HEK293 (cell line): ENCODE measurements around the gene SH3RF3.
A peak's percentile ranks its signal among the peaks of the same experiment; 100 is the strongest.

ENCODE experiments used
- CTCF ChIA-PET: fragments of 350-600 bp; formaldehyde crosslinking; extraction: SDS; loops from one replicate; lab custom pipeline; 2021; ENCODE audit warnings: antibody characterized with exemption; lab: Yijun Ruan, JAX
- POLR2A ChIA-PET: fragments of 300-600 bp; formaldehyde crosslinking; extraction: SDS; loops from one replicate; lab custom pipeline; 2020; ENCODE audit warnings: antibody characterized with exemption, inconsistent platforms; lab: Yijun Ruan, JAX
- H3K27ac ChIP-seq: fragments of 200-500 bp; sonication (Bioruptor generic); 2 replicates; pipeline ENCODE4 v1.5.1; 2014; ENCODE audit warnings: low read depth, low read length, control low read depth, inconsistent platforms; ENCODE audit errors: extremely low read depth
- H3K36me3 ChIP-seq, 2 experiments: fragments of 200-500 bp in 1 of 2; sonication (Bioruptor generic) in 1 of 2; 1 replicate in 1 of 2; 2 replicates in 1 of 2; pipeline ENCODE4 v1.5.1; 2014 to 2017; ENCODE audit warnings: inconsistent platforms in 2 of 2, low read length in 2 of 2; ENCODE audit not compliant: control insufficient read depth in 2 of 2, insufficient read depth in 1 of 2
- H3K4me1 ChIP-seq: fragments of 200-500 bp; sonication (Bioruptor generic); 2 replicates; pipeline ENCODE4 v1.5.1; 2014; ENCODE audit warnings: mild to moderate bottlenecking, low read length, inconsistent platforms; ENCODE audit not compliant: control insufficient read depth, insufficient read depth
- H3K4me3 ChIP-seq: 2 replicates; pipeline ENCODE4 v1.5.1; 2011; ENCODE audit warnings: low read depth, mild to moderate bottlenecking, control low read depth, low read length, moderate library complexity
- H3K9me3 ChIP-seq: fragments of 200-500 bp; sonication (Bioruptor generic); 2 replicates; pipeline ENCODE4 v1.5.1; 2014; ENCODE audit warnings: low read depth, low read length, inconsistent platforms; ENCODE audit not compliant: control insufficient read depth, insufficient read depth
- ATF2 ChIP-seq: fragments of 450-650 bp; formaldehyde crosslinking; IDR thresholded peaks from 2 replicates; pipeline ENCODE4 v1.5.1; 2016; ENCODE audit warnings: missing biosample characterization, missing genetic modification characterization, low read depth
- CTCF ChIP-seq: fragments of 450-650 bp; formaldehyde crosslinking; IDR thresholded peaks from 2 replicates; pipeline ENCODE4 v1.5.1; 2016; ENCODE audit warnings: missing biosample characterization, missing genetic modification characterization
- GLIS1 ChIP-seq: fragments of 450-650 bp; formaldehyde crosslinking; IDR thresholded peaks from 2 replicates; pipeline ENCODE4 v1.5.1; 2016; ENCODE audit warnings: missing biosample characterization, missing genetic modification characterization
- HIC1 ChIP-seq: fragments of 450-650 bp; formaldehyde crosslinking; IDR thresholded peaks from 2 replicates; pipeline ENCODE4 v1.5.1; 2016; ENCODE audit warnings: missing biosample characterization, missing genetic modification characterization
- KLF16 ChIP-seq: fragments of 450-650 bp; formaldehyde crosslinking; IDR thresholded peaks from 2 replicates; pipeline ENCODE4 v1.5.1; 2017; ENCODE audit warnings: missing biosample characterization, missing genetic modification characterization
- PATZ1 ChIP-seq: fragments of 450-650 bp; formaldehyde crosslinking; IDR thresholded peaks from 2 replicates; pipeline ENCODE4 v1.5.1; 2016; ENCODE audit warnings: missing biosample characterization, missing genetic modification characterization
- PRDM1 ChIP-seq: fragments of 450-650 bp; formaldehyde crosslinking; IDR thresholded peaks from 2 replicates; pipeline ENCODE4; 2016; ENCODE audit warnings: missing biosample characterization, missing genetic modification characterization
- PRDM6 ChIP-seq: fragments of 450-650 bp; formaldehyde crosslinking; IDR thresholded peaks from 2 replicates; pipeline ENCODE4 v1.5.1; 2017; ENCODE audit warnings: missing biosample characterization, missing genetic modification characterization
- ZBTB11 ChIP-seq: fragments of 450-650 bp; formaldehyde crosslinking; conservative IDR thresholded peaks from 2 replicates; pipeline ENCODE4 v1.5.1; 2016; ENCODE audit warnings: low read depth, missing biosample characterization, missing genetic modification characterization
- ZBTB6 ChIP-seq: fragments of 450-650 bp; formaldehyde crosslinking; IDR thresholded peaks from 2 replicates; pipeline ENCODE4 v1.5.1; 2017; ENCODE audit warnings: missing biosample characterization, missing genetic modification characterization
- ZFHX2 ChIP-seq: fragments of 450-650 bp; formaldehyde crosslinking; conservative IDR thresholded peaks from 2 replicates; pipeline ENCODE4 v1.5.1; 2016; ENCODE audit warnings: missing biosample characterization, missing genetic modification characterization
- ZNF175 ChIP-seq: fragments of 450-650 bp; formaldehyde crosslinking; IDR thresholded peaks from 2 replicates; pipeline ENCODE4 v1.5.1; 2016; ENCODE audit warnings: missing biosample characterization, missing genetic modification characterization
- ZNF2 ChIP-seq: fragments of 450-650 bp; formaldehyde crosslinking; IDR thresholded peaks from 2 replicates; pipeline ENCODE4 v1.5.1; 2016; ENCODE audit warnings: missing biosample characterization, missing genetic modification characterization
- ZNF366 ChIP-seq: fragments of 450-650 bp; formaldehyde crosslinking; conservative IDR thresholded peaks from 2 replicates; pipeline ENCODE4 v1.5.1; 2016; ENCODE audit warnings: missing biosample characterization, missing genetic modification characterization
- ZNF747 ChIP-seq: fragments of 450-650 bp; formaldehyde crosslinking; IDR thresholded peaks from 2 replicates; pipeline ENCODE4 v1.5.1; 2016; ENCODE audit warnings: missing biosample characterization, missing genetic modification characterization

Gene SH3RF3

GRCh38 chr2:109507828-109508227 is 378.8 kb downstream of the SH3RF3 start (continued):
- TF ChIP-seq PRDM6 (tag by site-specific recombination) = no peak

- H3K9me3 ChIP-seq = no peaks in the 10 kb centered on the region
- POLR2A ChIA-PET = no interaction called here
These were observed 379.6 kb downstream of the SH3RF3 start for GRCh38 chr2:109508556-109508955.

GRCh38 chr2:109510136-109511028 is 381.4 kb downstream of the SH3RF3 start:
- no peaks in the 10 kb centered on the region for H3K9me3 ChIP-seq
- CTCF ChIA-PET = interaction anchor here (0.6 to 2.6 kb wide), 40 partner anchors 10 to 677 kb away, joined by 3 to 26 read pairs (median 4); partner anchors contain the start of gene SH3RF3
- H3K36me3 ChIP-seq = no peaks in the 10 kb centered on the region
- no peak overlapping the region for H3K27ac ChIP-seq
- no peaks in the 10 kb centered on the region for H3K4me1 ChIP-seq
- no peak overlapping the region for H3K4me3 ChIP-seq
- POLR2A ChIA-PET = no interaction called here
- peak; percentile 94 for TF ChIP-seq HIC1 (tag by site-specific recombination)
- TF ChIP-seq GLIS1 = no peak; the same call in 1 of the 2 replicates
- TF ChIP-seq PATZ1 (tag by site-specific recombination) = no peak
- TF ChIP-seq ZNF175 (tag by site-specific recombination) = no peak
- peak; percentile 90 for TF ChIP-seq CTCF (tag by site-specific recombination)
- TF ChIP-seq ZNF2 (tag by site-specific recombination) = peak; percentile 63; the same call in 1 of the 2 replicates
- TF ChIP-seq ZBTB11 = no peak
- TF ChIP-seq KLF16 (tag by site-specific recombination) = no peak
- TF ChIP-seq ZNF366 = no peak

More at GRCh38 chr2:109508556-109508955, 379.6 kb downstream of the SH3RF3 start:
- TF ChIP-seq ZFHX2 (tag by site-specific recombination) (0 out of 2 replicates have a peak, but pooled peaks have one; percentile 18), ATF2 (tag by site-specific recombination) (no peak), PRDM1 (tag by site-specific recombination) (no peak), ZNF747 (tag by site-specific recombination) (no peak), ZBTB6 (tag by site-specific recombination) (no peak)
- Histone ChIP-seq H3K36me3 (no peaks in the 10 kb centered on the region), H3K4me1 (no peaks in the 10 kb centered on the region), H3K27ac (no peak overlapping the region), H3K4me3 (no peak overlapping the region)
- CTCF ChIA-PET = interaction anchor here (1.0 to 2.5 kb wide), 6 partner anchors 9 to 381 kb away, joined by 4 to 15 read pairs (median 6); partner anchors contain the start of gene SH3RF3
